AG09309 (cell line): ENCODE measurements around the gene NR0B2.
A peak's percentile ranks its signal among the peaks of the same experiment; 100 is the strongest.

Experiments used
- DNase-seq: peaks from one replicate; pipeline ENCODE4 v3.0.0-alpha.2; 2010; ENCODE audit warnings: low read depth
- H3K4me3 ChIP-seq: 2 replicates; pipeline ENCODE4 v1.5.1; 2011; ENCODE audit warnings: mild to moderate bottlenecking, low read depth, low read length, moderate library complexity; ENCODE audit not compliant: control insufficient read depth
- TF ChIP-seq, protein P1 (sequence below): IDR thresholded peaks from 2 replicates; pipeline ENCODE4 v1.5.1; 2011; ENCODE audit warnings: mild to moderate bottlenecking, low read depth, low read length, inconsistent platforms; ENCODE audit not compliant: insufficient read depth, control insufficient read depth; ENCODE audit errors: missing control alignments

Gene NR0B2, protein sequence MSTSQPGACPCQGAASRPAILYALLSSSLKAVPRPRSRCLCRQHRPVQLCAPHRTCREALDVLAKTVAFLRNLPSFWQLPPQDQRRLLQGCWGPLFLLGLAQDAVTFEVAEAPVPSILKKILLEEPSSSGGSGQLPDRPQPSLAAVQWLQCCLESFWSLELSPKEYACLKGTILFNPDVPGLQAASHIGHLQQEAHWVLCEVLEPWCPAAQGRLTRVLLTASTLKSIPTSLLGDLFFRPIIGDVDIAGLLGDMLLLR

DNA sequence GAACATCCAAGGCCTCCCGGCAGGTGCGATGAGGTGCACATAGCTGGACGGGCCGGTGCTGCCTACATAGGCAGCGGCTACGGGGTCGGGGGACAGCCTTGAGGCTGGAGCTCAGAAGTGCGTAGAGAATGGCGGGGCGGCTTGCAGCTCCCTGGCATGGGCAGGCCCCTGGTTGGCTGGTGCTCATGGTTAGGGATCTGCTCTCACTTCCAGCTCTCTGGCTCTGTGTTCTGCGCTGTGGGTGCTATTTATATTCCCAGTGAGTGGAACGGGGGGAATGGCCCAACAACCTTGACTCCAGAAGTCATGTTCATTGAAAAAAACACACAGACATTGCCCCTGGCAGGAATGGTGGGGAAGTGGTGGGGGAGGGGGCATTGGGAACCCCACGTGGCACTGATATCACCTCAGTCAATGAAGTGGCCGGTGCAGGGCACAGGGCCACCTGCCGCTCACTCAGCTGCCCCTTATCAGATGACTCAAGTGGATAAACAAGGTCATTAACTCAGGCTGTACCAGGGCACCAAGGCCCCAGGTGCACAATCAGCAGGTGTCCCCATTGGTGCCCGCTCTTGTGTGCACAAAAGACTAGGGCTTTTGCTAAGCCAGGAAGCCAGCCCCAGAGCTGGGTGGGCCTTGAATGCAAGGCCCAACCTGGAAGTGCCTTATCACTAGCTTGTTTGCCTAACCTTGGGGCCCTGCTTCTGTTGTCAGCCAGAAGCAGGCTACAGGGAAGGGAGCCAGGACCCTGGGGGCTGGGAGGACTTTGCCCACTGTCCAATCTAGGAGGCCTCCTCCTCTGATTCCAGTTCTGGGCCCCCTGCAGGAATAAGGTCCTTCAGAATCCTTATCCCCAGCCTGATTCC, at the start of gene NR0B2:
TSS of gene NR0B2 (minus strand) at position 222 of the 866 bp plus-strand sequence. CDS start at position 187, 35 bp downstream.
- no peak for DNase-seq
- TF ChIP-seq, protein P1, sequence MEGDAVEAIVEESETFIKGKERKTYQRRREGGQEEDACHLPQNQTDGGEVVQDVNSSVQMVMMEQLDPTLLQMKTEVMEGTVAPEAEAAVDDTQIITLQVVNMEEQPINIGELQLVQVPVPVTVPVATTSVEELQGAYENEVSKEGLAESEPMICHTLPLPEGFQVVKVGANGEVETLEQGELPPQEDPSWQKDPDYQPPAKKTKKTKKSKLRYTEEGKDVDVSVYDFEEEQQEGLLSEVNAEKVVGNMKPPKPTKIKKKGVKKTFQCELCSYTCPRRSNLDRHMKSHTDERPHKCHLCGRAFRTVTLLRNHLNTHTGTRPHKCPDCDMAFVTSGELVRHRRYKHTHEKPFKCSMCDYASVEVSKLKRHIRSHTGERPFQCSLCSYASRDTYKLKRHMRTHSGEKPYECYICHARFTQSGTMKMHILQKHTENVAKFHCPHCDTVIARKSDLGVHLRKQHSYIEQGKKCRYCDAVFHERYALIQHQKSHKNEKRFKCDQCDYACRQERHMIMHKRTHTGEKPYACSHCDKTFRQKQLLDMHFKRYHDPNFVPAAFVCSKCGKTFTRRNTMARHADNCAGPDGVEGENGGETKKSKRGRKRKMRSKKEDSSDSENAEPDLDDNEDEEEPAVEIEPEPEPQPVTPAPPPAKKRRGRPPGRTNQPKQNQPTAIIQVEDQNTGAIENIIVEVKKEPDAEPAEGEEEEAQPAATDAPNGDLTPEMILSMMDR, result no peak
- H3K4me3 ChIP-seq, result no peak within 1 kb of the TSS

DNA sequence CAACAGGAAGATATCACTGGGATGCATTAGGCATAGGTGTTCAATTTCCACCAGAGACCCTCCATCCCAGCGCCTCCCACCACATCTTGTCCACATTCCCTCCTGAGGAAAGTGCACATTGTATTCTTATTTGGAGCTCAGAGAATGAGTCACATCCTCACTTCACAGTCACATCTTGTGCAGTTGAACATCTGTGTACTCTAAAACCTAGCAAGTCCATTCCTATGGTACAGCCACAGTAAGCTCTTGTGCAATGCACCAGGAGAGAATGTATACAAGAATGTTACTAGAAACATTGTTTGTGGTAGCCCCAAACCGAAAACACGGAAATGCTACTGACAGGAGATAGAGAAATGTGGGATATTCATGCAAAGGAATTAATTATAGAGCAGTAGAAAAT, 48.1 kb upstream of the NR0B2 start:
- H3K4me3 ChIP-seq, result no peak overlapping the region
- TF ChIP-seq, protein P1, result no peak
- peak; percentile 57 for DNase-seq

DNA sequence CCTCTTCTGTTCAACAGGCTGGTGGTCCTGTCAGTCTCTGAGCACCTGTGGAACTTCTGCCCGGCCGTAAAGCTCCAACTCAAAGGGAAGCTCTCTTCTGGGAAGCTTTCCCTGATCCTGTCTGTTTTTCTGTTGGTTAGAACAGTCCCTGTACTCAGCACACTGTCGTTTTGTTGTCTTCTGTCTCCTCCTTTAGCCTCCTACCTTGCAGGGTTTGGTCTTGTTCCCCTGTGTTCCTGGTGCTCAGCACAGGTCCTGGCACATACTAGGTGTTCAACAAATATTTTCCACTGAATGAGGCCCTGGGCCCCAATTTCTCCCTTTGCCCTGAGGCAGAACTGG, 46.8 kb upstream of the NR0B2 start:
- DNase-seq, result no peak
- TF ChIP-seq, protein P1, result no peak
- no peak overlapping the region for H3K4me3 ChIP-seq

DNA sequence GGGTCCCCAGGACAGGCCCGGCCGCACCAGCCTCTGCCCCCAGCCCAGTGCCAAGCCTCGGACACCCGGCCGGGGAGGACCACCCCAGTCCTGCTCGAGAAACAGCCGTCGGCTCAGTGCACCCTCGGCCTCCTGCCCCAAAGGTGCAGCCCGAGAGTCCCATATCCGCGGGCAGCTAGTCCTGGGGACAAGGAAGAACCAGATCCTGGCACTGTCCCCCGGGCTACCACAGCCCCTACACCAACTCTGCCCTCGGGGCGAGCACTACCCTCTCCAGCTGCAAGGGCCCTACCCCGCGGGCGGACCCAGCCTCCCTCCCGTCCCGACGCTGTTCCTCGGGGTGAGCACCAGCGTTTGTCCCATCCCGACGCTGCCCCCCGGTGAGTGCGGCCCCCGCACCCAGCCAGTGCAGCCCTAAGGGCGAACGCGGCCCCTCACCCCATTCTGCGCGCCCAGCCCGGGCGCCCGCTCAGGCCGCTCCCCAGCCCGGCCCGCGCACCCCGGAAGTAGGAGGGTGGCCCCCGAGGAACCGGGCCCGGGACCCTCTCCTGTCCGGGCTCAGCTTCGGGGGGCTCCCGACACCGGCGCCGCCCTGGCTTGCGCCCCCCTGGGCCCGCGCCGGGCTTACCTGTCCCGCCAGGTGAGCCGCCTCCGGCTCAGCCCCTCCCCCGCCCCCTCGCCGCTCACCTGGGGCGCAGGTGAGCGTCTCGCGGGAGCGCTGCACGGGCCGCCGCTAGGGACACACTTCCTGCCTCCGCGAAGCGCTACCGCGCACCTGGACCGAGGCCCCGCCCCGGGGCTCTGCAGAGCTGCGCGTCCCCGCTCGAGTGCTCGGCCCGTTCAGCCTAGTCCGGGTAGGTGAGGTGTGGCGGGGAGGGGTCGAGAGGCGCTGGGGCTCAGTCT, 46.2 kb upstream of the NR0B2 start, which contains the start of gene KDF1:
TSS of gene KDF1 (minus strand) at position 747 of the 903 bp plus-strand sequence. CDS start 8,088 bp downstream, outside the sequence.
- TF ChIP-seq, protein P1, result no peak
- DNase-seq, result no peak
- H3K4me3 ChIP-seq, result no peak within 1 kb of the TSS; the same call in 1 of the 2 replicates

DNA sequence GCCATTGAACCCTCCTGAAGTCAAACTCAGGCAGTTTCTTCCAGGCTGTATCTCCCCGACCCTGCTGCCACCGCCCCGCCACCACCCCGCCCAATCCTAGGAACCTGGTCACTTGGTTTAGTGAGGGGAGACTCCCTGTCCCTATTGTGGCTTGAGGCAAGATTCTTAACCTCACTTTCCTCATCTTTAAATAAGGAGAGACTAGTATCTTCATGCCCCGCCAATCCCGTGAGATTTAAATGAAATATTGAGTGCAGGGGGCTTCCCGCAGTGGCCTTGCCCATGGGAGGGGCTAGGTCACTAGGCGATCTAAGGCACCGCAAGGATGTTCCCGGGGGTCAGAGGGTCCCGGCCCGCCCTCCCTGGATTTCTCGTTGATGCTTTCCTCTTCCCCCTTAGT, 45.5 kb upstream of the NR0B2 start:
- TF ChIP-seq, protein P1, result no peak
- no peak overlapping the region for H3K4me3 ChIP-seq
- DNase-seq, result no peak

DNA sequence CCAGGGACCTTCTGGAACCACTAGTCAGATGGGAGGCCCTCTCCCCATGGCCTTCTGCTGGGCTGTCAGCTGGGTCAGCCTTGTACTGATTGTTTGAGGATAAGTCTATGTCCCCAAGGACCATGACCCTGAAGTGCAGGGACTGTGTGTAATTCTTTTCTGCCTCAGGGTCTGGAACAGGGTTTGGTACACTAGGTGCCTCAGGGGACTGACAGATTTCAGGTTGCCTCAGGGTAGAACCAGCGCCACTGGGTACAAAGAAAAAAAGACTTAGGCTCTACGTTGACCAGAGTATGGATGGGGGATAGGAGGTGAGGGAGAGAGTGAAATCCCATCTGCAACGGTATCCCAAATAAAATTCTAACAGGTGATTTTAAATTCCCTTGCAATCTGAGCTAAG, 43.5 kb upstream of the NR0B2 start:
- TF ChIP-seq, protein P1, result no peak
- H3K4me3 ChIP-seq, result no peak overlapping the region
- DNase-seq, result no peak
